Medulla oblongata (tissue), 1 donor: Measurements from ENCODE around the gene ZCCHC3.
"Not testable (repeated sequence)": the region's sequence is repeated elsewhere in the genome, so short reads cannot be mapped to it uniquely, and the experiment has no call there.

ENCODE experiments used
- DNase-seq: peaks from one replicate; pipeline ENCODE4 v3.0.0-alpha.2; 2015; ENCODE audit errors: extremely low spot score

The ZCCHC3 gene

DNA sequence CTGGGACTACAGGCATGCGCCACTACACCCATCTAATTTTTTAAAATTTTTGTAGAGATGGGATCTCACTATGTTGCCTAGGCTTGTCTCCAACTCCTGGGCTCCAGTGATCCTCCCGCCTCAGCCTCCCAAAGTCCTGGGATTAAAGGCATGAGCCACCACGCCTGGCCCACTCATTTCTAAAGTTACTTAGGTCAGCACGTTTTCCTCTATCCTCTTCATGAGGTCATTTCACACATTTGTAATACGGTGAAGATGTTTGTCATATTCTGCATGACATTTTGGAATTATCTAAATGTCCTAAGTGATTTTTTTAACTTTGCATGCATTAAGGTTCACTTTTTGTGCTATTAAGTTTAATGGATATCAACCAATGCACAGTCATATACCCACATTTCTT is 16.0 kb downstream of the ZCCHC3 start:
- no peak for DNase-seq

GRCh38 chr20:313948-314347 is 16.6 kb downstream of the ZCCHC3 start:
- no peak for DNase-seq

- DNase-seq, result no peak
Observed at GRCh38 chr20:316316-317068, 19.1 kb downstream of the ZCCHC3 start.

- DNase-seq, result peak; percentile 86
Observed at GRCh38 chr20:324177-325044, 27.0 kb downstream of the ZCCHC3 start.

GRCh38 chr20:325045-325888 is 27.9 kb downstream of the ZCCHC3 start, which contains the start of gene SOX12:
Gene SOX12, plus strand, starts transcription at chr20:325552. Its CDS starts 373 bp downstream, at chr20:325925.
- peak; percentile 97 for DNase-seq

DNA sequence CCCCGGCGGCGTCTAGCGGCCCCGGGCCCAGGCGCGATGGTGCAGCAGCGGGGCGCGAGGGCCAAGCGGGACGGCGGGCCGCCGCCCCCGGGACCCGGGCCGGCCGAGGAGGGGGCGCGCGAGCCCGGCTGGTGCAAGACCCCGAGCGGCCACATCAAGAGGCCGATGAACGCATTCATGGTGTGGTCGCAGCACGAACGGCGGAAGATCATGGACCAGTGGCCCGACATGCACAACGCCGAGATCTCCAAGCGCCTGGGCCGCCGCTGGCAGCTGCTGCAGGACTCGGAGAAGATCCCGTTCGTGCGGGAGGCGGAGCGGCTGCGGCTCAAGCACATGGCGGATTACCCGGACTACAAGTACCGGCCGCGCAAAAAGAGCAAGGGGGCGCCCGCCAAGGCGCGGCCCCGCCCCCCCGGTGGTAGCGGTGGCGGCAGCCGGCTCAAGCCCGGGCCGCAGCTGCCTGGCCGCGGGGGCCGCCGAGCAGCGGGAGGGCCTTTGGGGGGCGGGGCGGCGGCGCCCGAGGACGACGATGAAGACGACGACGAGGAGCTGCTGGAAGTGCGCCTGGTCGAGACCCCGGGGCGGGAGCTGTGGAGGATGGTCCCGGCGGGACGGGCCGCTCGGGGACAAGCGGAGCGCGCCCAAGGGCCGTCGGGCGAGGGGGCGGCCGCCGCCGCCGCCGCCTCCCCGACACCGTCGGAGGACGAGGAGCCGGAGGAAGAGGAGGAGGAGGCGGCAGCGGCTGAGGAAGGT is 28.7 kb downstream of the ZCCHC3 start:
- DNase-seq, result peak; percentile 58

DNA sequence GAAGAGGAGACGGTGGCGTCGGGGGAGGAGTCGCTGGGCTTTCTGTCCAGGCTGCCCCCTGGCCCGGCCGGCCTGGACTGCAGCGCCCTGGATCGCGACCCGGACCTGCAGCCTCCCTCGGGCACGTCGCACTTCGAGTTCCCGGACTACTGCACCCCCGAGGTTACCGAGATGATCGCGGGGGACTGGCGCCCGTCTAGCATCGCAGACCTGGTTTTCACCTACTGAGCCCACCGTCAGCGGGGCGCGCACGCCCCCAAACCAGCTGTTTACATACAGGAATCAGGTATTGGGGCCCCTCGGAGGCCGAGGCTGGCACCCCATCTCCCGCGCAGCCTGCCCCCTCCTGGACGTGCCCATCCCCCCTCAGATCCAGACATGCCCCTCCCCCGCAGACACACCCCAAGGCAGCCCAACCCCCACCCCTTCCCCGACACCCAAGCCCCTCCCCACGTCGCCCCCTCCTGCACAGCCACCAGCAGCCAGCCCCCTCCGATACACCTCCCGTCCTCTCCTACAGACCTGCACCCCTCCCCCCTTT is 29.3 kb downstream of the ZCCHC3 start:
- no peak for DNase-seq

DNA sequence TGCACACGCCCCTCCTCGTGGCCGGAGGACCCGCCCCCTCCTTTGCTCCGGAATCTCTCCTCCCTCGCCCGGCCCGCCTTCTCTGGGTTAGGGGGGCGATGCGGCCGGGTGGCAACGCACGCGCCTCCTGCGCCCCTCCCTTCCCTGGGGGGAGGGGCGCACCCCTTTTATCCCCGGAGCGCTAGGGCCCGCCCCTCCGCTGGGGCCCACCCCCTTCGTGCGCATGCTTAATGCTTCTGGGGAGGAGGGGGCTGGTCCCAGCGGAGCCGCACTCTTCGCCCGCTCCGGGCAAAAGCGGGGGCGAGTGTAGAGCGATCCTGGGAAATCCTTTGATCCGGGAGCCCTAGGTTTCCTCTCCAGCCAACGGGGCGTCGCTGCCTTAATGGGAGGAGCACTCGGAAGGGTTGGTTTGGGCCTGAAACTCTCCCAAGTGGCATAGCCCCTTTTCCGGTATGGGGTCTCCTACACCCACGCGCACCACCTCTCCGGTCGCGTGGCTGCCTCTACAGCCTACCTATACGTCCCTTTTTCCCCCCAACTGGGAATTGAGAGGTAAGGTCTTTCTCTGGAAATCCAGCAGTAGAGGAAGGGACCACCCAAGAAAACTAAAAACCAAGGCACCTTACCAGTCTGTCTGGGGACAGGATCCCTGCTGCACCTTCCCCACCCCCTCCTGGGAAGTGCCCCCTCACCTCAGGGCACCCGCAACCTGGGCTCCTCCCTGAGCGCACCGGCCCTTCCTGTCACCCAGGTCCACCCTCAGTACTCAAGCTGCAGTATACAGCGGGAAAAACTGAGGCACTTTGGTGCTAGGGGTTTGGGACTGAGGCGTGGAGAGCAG is 30.0 kb downstream of the ZCCHC3 start:
- peak; percentile 92 for DNase-seq

GRCh38 chr20:328027-328974 is 30.9 kb downstream of the ZCCHC3 start:
- peak; percentile 8 for DNase-seq

DNA sequence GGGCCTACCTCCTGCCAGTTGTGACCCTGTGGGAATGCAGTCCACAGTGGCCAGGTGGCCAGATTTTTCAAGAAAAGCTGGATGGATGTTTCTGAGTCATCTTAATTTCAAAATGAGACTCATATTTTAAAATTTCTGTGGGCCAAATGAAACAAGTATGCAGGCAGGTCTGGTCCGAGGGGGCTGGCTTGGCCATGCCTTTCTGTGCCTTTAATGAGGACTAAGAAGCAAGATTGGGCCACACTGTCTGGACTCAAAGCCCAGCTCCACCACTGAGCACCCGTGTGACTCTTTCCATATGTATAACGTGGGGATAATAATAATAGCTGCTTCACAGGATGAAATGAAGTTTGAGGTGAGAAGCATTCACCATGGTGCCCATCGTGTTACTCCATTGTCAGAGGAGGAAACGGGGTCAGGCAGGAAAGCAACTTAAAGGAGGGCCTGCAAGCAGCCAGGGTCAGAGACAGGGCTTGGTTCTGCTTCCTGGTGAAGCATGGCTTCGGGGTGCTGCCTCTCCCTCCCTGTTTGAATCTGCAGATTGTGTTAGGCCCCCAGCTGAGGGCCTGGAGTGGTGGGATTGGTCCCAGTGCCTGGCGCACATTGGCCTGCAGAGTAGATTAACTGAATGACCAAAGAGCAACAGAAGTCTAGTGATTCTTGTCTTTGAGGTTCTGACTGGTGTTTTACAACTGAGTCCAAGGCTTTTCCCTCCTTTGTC is 31.8 kb downstream of the ZCCHC3 start:
- no peak for DNase-seq

DNA sequence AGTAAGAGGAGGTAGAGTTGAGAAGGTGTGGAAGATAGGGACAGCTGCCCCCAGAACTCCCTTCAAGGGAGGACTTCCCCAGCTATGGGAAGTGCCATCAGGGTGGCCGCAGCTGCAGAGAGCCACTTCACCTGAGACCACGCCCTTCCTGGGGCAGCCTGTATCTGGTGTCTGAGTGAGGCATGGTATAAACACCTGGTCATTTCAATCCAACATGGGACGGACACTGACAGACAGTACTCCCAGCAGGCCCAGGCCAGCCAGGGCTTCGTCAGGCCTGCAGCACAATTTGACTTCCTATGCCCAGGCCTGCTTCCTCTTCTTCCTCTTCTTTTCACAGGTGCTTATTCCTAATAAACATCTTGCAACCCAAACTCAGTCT is 32.5 kb downstream of the ZCCHC3 start:
- no peak for DNase-seq

DNA sequence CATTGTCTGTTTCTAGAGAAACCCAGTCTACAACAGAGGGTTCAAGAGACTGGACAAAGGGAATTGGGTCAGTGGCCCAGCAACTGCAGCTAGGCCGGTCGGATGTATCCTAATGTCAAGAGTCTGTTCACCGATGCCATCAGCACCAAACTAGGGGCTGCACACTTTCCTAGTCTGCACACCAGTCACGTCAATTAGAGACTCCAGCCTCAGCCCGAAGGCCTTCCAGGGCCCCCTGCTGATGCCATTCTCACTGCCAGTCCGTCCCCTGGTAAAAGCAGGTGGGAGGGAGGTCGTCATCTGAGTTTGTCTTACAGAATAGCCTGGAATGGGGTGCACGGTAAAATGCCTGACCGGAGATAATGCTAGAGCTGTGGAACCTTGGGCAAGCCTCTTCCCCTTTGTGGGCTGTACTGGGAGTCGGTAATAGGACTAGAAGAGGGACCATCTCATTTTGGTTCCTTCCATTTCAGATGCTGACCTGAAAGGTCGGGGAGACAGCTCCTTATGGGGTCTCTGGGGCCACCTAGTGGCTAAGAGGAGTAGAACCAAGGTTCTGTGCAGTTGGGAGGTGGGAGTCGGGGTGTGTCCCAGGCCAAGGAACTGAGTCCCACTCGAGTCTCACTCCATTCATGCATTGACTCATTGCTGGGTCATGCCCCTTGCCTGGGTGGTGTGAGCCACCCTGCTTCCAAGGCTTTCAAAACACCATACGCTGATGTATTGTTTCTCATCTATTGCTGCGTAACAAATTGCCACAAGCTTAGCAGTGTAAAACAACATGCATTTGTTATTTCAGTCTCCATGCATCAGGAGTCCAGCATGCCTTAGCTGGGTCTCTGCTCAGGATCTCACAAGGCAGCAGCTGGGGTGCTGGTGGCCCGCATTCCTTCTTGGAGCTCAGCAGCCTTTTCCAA is 33.1 kb downstream of the ZCCHC3 start:
- peak; percentile 80 for DNase-seq

- DNase-seq, result no peak
Observed at GRCh38 chr20:334578-334977, 37.2 kb downstream of the ZCCHC3 start.

- DNase-seq, result not testable (repeated sequence)
Observed at GRCh38 chr20:336040-336439, 38.7 kb downstream of the ZCCHC3 start.

DNA sequence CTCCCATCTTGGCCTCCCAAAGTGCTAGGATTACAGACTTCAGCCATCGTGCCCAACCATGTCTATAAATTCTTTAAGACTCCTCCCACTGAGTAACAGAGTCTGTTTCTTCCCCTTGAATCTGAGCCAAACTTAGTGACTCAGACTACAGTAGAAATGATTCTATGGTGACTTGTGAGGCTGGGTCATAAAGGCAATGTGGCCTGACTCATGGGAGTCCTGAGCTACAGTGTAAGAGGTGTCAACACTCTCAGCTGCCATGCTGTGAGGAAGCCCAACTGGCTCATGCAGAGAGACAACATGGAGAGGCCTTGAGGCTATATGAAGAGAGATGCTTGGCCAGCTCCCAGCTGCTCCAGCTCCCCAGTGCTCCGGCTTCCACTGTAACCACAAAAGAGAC is 44.3 kb downstream of the ZCCHC3 start:
- no peak for DNase-seq

DNA sequence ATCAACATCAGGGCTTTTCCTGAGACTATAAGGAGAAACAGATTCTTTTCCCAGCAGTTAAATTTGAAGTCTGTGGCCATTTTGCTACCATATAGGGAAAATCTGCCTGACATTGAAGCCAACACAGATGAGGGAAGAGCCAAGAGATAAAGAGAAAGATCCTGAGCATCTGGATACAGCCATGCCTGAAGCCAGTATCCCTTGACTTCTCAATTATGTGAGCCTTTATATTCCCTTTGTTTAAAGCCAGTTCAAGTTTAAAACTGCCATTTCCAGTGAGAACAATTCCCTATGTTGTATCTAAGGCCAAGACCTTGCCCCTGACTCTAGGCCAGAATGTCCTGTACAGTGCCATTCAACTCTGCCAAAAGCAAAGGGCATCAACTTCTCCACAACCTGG is 45.7 kb downstream of the ZCCHC3 start:
- DNase-seq, result no peak

DNA sequence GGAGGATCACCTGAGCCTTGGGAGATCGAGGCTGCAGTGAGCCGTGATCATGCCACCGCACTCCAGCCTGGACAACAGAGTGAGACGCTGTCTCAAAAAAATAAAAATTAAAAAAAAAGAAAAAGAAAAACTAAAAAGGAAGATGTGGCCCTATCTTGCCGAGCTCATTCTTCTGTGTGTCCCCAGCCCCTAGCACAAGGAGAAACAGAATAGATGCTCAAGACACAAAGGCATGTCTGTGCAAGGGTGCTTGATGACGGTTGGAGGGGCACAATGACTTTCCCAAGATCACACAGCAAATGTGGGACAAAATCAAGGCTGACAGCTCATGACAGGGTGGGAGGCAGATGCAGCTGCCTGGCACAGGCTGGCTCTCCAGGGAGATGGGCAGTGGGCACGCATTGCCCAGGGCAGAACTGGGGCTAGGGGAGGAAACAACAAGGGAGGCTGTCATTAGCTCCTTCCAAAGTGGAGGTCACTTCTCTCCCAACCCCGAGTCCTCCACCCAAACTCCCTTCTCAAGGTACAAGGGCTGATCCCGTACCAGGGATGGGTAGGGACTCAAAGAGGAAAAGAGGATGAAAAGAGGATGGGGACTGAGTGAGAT is 48.8 kb downstream of the ZCCHC3 start:
- DNase-seq, result no peak
